ENCODE data around the gene TMEM17. TPM values are rescaled to one million over a fixed set of nuclear protein-coding genes. Genes with fewer than 3 reads are reported as not detected.

Gene TMEM17
- total RNA-seq, 1 donor from 2014 or later, result 3.5 TPM

GRCh38 chr2:62482558-62483352, 23.2 kb downstream of the TMEM17 start:
- no peak for DNase-seq (ENCODE audit: low read depth)
- no peak overlapping the region for H3K4me3 ChIP-seq (ENCODE audit: low read depth, low read length)
- TF ChIP-seq CTCF (conservative IDR thresholded peaks at IDR 0.05; ENCODE audit: low read depth, low read length), result no peak

GRCh38 chr2:62479917-62480316, 26.1 kb downstream of the TMEM17 start:
- TF ChIP-seq CTCF (conservative IDR thresholded peaks at IDR 0.05; ENCODE audit: low read depth, low read length), result no peak
- no peak overlapping the region for H3K4me3 ChIP-seq (ENCODE audit: low read depth, low read length)
- no peak for DNase-seq (ENCODE audit: low read depth)

DNA sequence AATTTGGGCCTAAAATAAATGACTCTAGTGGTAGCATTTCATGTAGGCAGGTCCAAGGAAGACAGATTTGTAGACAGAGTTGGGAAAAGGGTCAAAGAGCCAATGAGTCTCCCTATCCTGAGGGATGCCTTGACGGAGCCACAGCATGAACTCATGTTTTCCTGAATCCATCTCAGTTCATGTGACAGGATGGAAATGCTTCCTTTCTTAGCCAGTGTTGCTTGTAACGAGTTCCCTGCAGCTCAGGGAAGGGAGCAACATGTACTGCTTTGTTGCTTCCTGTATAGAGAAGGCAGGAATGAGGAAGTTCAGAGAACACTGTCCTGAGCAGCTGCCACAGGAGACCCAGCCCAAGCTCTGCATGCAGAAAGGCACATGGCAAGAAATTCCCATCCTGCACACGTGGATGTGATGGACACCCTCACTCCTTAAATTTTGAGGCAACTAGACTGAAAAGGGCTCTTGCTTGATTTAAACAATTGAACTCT, 27.9 kb downstream of the TMEM17 start:
- DNase-seq (ENCODE audit: low read depth), result no peak
- H3K4me3 ChIP-seq (ENCODE audit: low read depth, low read length), result no peak overlapping the region
- TF ChIP-seq CTCF (conservative IDR thresholded peaks at IDR 0.05; ENCODE audit: low read depth, low read length), result no peak

DNA sequence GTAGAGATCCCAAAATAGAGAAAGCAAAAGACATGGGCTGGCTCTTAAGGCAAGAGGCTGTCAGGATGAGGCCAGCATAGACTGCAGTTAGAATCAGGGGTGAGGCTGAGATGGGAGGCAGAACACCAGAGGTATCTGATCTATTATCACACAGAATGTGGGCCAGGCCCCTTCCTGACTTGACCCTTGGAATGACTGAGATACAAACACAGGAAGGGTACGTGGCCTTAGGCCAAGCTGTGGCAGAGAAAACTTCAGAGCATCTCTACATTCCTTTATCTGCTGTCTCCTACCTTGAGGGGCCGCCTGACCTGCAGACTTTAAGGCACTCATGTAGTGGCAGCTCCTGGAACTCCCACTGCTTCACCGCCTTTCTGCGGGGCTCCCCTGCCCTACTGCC, 28.4 kb downstream of the TMEM17 start:
- no peak for TF ChIP-seq CTCF (conservative IDR thresholded peaks at IDR 0.05; ENCODE audit: low read depth, low read length)
- no peak for DNase-seq (ENCODE audit: low read depth)
- no peak overlapping the region for H3K4me3 ChIP-seq (ENCODE audit: low read depth, low read length)

- TF ChIP-seq CTCF (conservative IDR thresholded peaks at IDR 0.05; ENCODE audit: low read depth, low read length), result no peak
- no peak for DNase-seq (ENCODE audit: low read depth)
- H3K4me3 ChIP-seq (ENCODE audit: low read depth, low read length), result no peak overlapping the region
These were observed 30.6 kb downstream of the TMEM17 start for GRCh38 chr2:62475172-62476011.

GRCh38 chr2:62474176-62474575, 31.8 kb downstream of the TMEM17 start:
- no peak for DNase-seq (ENCODE audit: low read depth)
- no peak for TF ChIP-seq CTCF (conservative IDR thresholded peaks at IDR 0.05; ENCODE audit: low read depth, low read length)
- no peak overlapping the region for H3K4me3 ChIP-seq (ENCODE audit: low read depth, low read length)
